ENCODE measurements around the gene NELL1. TPM values are rescaled to one million over a fixed set of nuclear protein-coding genes. Genes with fewer than 3 reads are reported as not detected.

The NELL1 gene
- total and polyA plus RNA-seq, 2 donors (not counting 1 experiment from before 2014, with no cell fraction given): not detected

- Histone ChIP-seq H3K4me3 (replicated peaks in 1 of 4; ENCODE audit: control extremely low read depth in 1 of 4, insufficient read depth in 1 of 4, low read depth in 3 of 4, low read length in 4 of 4) (no peak overlapping the region), H3K4me1 (ENCODE audit: control insufficient read depth, extremely low read depth, insufficient read depth, low read length) (no peaks in the 10 kb centered on the region), H4K20me1 (ENCODE audit: control insufficient read depth, extremely low read depth, insufficient read depth, low read length) (no peaks in the 10 kb centered on the region), H3K4me2 (ENCODE audit: extremely low read depth, insufficient read depth, low read length) (no peak overlapping the region), H3K36me3 (ENCODE audit: control insufficient read depth, insufficient read depth, low read length) (no peaks in the 10 kb centered on the region), H3K9me3 (ENCODE audit: control insufficient read depth, insufficient read depth, low read depth, low read length) (no peaks in the 10 kb centered on the region), H3K27ac (ENCODE audit: insufficient read depth, low read length) (no peak overlapping the region), H3K9ac (ENCODE audit: insufficient read depth, low read length) (no peak overlapping the region), H2AFZ (ENCODE audit: low read length) (no peak overlapping the region), H3K79me2 (ENCODE audit: control insufficient read depth, insufficient read depth, low read length) (no peaks in the 10 kb centered on the region), H3K27me3 (ENCODE audit: control insufficient read depth, insufficient read depth, low read length) (no peaks in the 10 kb centered on the region)
- TF ChIP-seq EZH2 (IDR thresholded peaks at IDR 0.05; ENCODE audit: low read length, missing control alignments): no peak
- no peak for TF ChIP-seq CTCF (conservative IDR thresholded peaks at IDR 0.05 in 1 of 2, IDR thresholded peaks at IDR 0.05 in 1 of 2; ENCODE audit: low read depth in 1 of 2, low read length in 2 of 2)
- no peak for DNase-seq (ENCODE audit: low read depth in 2 of 2)
These were observed 322.1 kb downstream of the NELL1 start for GRCh38 chr11:20991471-20991870.

GRCh38 chr11:21007297-21007696, 337.9 kb downstream of the NELL1 start:
- no peaks in the 10 kb centered on the region for H3K79me2 ChIP-seq (ENCODE audit: control insufficient read depth, insufficient read depth, low read length)

GRCh38 chr11:21018248-21018647, 348.9 kb downstream of the NELL1 start:
- Histone ChIP-seq H3K4me3 (replicated peaks in 1 of 4; ENCODE audit: control extremely low read depth in 1 of 4, insufficient read depth in 1 of 4, low read depth in 3 of 4, low read length in 4 of 4) (no peak overlapping the region), H3K4me1 (ENCODE audit: control insufficient read depth, extremely low read depth, insufficient read depth, low read length) (no peaks in the 10 kb centered on the region), H3K4me2 (ENCODE audit: extremely low read depth, insufficient read depth, low read length) (no peak overlapping the region), H3K79me2 (ENCODE audit: control insufficient read depth, insufficient read depth, low read length) (no peaks in the 10 kb centered on the region), H3K9ac (ENCODE audit: insufficient read depth, low read length) (no peak overlapping the region), H3K27ac (ENCODE audit: insufficient read depth, low read length) (no peak overlapping the region), H3K27me3 (ENCODE audit: control insufficient read depth, insufficient read depth, low read length) (no peaks in the 10 kb centered on the region), H3K36me3 (ENCODE audit: control insufficient read depth, insufficient read depth, low read length) (no peaks in the 10 kb centered on the region), H2AFZ (ENCODE audit: low read length) (no peak overlapping the region), H4K20me1 (ENCODE audit: control insufficient read depth, extremely low read depth, insufficient read depth, low read length) (no peaks in the 10 kb centered on the region), H3K9me3 (ENCODE audit: control insufficient read depth, insufficient read depth, low read depth, low read length) (no peaks in the 10 kb centered on the region)
- no peak for DNase-seq (ENCODE audit: low read depth in 2 of 2)
- TF ChIP-seq CTCF (conservative IDR thresholded peaks at IDR 0.05 in 1 of 2, IDR thresholded peaks at IDR 0.05 in 1 of 2; ENCODE audit: low read depth in 1 of 2, low read length in 2 of 2): no peak

More at GRCh38 chr11:21007297-21007696, 337.9 kb downstream of the NELL1 start:
- H3K4me3 ChIP-seq (replicated peaks in 1 of 4; ENCODE audit: control extremely low read depth in 1 of 4, insufficient read depth in 1 of 4, low read depth in 3 of 4, low read length in 4 of 4): no peak overlapping the region
- no peaks in the 10 kb centered on the region for H3K27me3 ChIP-seq (ENCODE audit: control insufficient read depth, insufficient read depth, low read length)
- H3K36me3 ChIP-seq (ENCODE audit: control insufficient read depth, insufficient read depth, low read length): no peaks in the 10 kb centered on the region
- no peak overlapping the region for H3K27ac ChIP-seq (ENCODE audit: insufficient read depth, low read length)
- H2AFZ ChIP-seq (ENCODE audit: low read length): no peak overlapping the region
- no peaks in the 10 kb centered on the region for H3K9me3 ChIP-seq (ENCODE audit: control insufficient read depth, insufficient read depth, low read depth, low read length)
- TF ChIP-seq EZH2 (IDR thresholded peaks at IDR 0.05; ENCODE audit: low read length, missing control alignments) (no peak), CTCF (conservative IDR thresholded peaks at IDR 0.05 in 1 of 2, IDR thresholded peaks at IDR 0.05 in 1 of 2; ENCODE audit: low read depth in 1 of 2, low read length in 2 of 2) (no peak)
- no peaks in the 10 kb centered on the region for H4K20me1 ChIP-seq (ENCODE audit: control insufficient read depth, extremely low read depth, insufficient read depth, low read length)
- no peak overlapping the region for H3K9ac ChIP-seq (ENCODE audit: insufficient read depth, low read length)
- no peaks in the 10 kb centered on the region for H3K4me1 ChIP-seq (ENCODE audit: control insufficient read depth, extremely low read depth, insufficient read depth, low read length)
- H3K4me2 ChIP-seq (ENCODE audit: extremely low read depth, insufficient read depth, low read length): no peak overlapping the region
- no peak for DNase-seq (ENCODE audit: low read depth in 2 of 2)
